GM12873 (cell line): ENCODE data around the gene FLT1.

Source experiments
- CTCF ChIP-seq: IDR thresholded peaks from 2 replicates; pipeline ENCODE4 v1.5.1; 2012; ENCODE audit warnings: low read depth, mild to moderate bottlenecking, moderate library complexity, low read length, control low read depth; ENCODE audit not compliant: insufficient read depth; ENCODE audit errors: missing control alignments

Gene FLT1

GRCh38 chr13:28328271-28328607 is 166.7 kb downstream of the FLT1 start:
- no peak for TF ChIP-seq CTCF

GRCh38 chr13:28327373-28328270 is 167.3 kb downstream of the FLT1 start:
- no peak for TF ChIP-seq CTCF

GRCh38 chr13:28326056-28326455 is 168.9 kb downstream of the FLT1 start:
- TF ChIP-seq CTCF = no peak

- no peak for TF ChIP-seq CTCF
These were observed 169.9 kb downstream of the FLT1 start for GRCh38 chr13:28325022-28325421.

GRCh38 chr13:28324181-28324789 is 170.6 kb downstream of the FLT1 start:
- peak; percentile 88 for TF ChIP-seq CTCF

GRCh38 chr13:28322256-28322905 is 172.5 kb downstream of the FLT1 start:
- no peak for TF ChIP-seq CTCF

- TF ChIP-seq CTCF = no peak
These were observed 173.2 kb downstream of the FLT1 start for GRCh38 chr13:28321756-28322155.
